Activated T-cell treated with anti-CD3 and anti-CD28 coated beads for 4 hours (primary cell): ENCODE measurements around the gene ASB10.

ENCODE experiments used
- DNase-seq: peaks from one replicate; pipeline ENCODE4 v3.0.0-alpha.2; 2020

The ASB10 gene

DNA sequence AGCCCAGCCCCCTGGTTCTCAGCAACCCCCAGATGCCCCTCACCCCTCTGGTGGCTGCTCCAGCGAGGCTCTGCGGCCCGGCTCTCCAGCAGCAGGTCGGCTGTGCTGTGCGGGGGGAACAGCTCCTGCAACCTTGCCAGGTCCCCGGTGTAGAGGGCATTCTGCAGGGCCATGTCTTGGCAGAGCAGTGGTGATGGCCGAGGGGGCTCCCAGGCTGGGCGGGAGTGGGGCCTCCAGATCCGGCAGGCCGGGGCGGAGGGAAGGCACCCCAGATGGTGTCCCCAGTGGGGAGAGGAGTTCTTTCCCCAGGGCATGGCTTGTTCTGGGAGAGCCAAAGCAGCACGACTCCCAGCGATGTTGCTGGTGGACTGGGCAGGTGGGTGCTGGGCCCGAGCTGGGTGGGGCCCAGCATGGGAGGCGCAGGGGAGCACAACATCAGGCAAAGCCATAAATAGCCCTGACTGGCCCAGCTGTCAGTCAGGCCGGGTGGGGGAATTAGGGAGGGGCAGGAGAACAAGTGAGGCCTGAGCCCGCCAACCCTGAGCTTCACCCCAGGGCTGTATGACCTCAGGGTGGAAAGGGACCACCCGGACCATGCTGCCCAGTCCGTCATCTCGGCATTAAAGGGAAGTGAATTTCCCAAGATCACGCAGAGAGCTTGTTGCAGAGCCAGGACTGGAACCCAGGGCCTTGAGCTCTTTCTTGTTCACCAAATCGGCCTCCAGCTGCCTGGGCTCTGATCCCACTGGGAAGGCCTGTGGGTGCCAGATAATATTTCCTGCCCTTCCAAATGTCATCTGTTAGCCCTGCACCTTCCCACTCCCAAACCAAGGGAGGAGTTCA, 580 bp upstream of the ASB10 start:
- no peak for DNase-seq

DNA sequence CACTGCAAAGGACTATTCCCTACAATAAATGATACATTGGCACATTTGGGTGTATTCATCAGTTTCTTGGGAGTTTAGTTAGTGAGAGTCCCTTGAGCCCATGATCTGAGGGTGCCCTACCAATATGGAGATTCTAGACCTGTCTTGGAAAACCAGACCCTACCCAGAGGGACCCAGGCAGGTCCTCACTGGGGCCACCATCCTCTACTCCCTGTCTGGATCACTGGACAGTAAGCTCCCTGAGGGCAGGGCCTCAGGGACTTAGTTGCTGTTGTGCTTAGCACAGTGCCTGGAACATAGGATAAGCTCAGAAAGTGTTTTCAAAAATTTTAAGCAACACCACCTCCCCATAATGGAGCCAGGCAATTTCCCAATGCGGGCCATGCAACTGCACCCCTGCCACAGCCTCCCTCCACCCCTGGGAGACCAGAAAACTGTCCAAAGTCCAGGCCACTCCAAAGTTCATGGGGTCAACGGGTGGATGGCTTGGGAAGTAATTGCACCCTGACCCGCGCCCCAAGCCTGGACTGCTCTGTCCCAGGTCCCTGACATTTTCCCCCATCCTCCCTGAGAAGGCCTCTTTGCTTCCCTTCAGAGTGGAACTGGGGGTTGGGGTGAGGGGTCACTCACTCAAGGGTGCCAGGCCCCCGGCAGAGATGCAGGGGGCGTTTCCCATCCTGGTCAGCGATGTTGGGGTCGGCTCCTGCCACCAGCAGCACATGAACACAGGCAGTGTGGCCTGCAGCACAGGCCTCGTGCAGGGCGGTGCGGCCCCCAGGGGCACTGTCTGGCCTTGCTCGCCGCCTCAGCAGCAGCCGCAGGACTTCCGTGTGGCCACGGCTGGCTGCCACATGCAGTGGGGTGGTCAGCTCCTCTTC, 1.0 kb downstream of the ASB10 start:
- DNase-seq = no peak

DNA sequence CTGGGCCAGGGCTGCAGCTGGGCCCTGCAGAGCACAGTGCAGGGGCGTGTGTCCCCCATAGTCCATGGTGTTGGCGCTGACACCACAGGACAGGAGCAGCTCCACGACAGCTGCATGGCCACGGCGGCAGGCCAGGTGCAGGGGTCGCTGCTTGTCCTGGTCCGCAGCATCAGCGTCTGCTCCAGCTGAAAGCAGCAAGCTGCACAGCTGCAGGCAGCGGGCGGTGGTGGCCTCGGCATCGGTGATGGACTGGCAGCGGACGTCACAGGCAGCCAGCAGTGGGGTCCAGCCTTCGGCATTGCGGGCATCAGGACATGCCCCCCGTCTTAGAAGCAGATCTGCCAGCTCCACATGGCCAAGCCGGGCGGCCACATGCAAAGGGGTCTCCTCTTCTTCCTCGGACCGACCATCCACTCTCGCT, 6.0 kb downstream of the ASB10 start:
- DNase-seq = no peak

DNA sequence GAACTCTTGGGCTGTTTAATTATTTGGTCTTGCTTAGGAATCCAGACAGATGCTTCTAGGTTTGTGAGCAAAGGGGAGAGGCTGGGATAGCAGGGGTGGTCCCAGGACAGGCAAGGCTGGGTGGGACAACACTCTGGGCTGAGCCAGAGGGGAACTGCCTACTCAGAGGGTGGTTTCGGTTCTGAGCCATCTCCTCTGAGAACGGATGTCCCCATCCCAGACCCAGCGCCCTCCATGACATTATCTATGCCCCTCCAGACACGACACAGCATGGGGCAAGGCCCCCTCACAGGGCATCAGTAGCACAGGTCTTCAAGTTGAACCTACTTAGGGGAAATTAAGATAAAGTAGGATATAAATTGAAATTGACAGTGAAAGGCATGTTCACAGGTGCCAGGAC, 7.1 kb downstream of the ASB10 start:
- DNase-seq = no peak

DNA sequence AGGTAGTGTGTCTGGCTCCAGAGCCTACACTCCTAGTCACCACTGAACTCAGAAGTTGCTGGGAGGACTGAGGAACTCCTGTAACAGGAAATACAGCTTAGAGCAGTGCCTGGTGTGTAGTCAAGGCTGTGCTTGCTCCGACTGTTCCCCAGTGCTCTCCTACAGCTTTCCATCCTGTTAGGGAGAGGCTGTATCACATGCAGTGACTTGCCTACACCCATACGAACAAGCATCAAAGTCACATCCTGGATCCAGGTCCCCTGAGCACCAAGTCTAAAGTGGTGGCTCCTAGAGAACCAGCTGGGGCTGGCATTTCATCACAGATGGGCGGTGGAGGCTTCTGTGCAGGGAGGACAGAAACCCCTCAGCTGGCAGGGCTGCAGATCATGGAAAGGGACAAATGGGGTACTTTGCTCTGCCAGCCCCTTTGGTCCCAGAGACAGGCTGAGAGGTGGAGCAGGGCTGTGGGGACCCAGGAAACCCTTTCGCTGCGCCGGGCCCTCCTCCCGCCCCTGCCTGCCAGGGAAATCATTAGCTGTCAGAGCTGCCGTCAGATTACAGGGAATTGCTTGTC, 7.7 kb downstream of the ASB10 start:
- DNase-seq = no peak

DNA sequence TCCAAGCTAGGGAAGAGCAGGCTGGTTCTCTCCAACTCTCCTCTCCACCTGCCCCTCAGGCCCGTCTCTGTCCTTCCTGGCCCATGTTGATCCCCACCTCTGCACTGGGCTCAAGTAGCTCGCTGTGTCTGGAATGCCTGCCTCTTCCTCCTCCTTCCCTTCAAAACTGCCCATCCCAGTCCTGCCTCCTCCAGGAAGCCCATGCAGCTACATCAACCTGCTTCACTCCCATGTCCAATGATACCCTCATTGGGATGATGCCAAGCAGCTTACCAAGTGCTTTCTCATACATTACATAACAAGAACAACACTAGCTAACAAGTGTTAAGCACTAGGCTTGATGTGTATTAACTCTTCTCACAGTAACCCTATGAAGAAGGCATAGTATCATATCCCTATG, 8.2 kb downstream of the ASB10 start:
- no peak for DNase-seq

DNA sequence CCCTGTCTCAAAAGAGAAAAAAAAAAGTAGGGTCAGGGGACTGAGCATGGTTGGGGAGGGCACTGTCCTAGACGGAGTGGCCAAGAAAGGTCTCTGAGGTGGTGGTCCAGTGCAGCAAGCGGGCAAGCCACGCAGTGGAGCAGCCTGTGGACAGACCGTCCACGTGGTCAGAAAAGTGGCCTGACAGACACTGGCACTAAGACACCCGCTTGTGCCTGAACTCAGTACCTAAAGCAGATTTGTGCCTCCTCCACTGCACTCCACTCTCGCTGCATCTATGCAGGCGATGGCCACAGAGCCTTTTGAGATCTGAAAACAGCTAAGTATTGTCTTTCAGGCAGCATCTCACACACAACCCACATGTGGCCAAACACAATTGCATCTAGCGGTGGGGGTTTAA, 8.8 kb downstream of the ASB10 start:
- no peak for DNase-seq

DNA sequence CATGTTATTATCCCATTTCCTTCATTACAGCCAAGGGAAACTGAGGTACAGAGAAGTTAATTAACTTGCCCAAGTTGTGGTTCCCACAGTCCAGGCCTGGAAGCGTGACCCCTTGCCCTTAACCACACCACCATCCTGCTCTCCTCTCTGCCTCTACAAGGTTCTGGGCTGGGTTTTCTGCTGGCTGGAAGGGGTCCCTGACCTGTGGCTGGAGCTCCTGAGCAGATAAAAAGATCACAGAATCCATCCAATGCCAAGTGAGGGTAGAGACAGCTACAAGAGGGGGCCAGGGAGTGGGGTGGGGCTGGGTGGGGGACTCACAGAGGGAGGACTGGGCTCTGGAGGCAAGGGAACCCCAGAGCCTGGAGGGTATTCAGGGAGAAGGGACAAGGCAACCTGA, 9.7 kb downstream of the ASB10 start:
- DNase-seq = no peak

DNA sequence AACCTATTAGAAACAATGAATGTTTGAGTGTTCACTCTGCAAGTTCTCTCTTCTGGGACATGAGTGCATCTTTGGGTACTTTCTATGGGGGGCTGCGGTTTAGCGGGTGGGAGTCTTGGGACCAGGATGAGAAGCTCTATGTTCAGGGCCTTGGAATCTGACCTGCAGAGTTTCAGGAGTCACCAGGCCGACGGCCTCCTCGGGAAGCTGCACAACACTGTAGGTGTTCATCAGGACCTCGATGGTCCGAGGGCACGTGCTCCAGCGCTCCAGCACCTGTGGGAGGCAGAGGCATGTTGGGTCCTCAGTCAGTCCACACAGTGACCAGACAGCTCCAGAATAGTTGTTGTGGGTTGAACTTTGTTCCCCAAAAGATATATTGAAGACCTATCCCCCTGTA, 10.6 kb downstream of the ASB10 start:
- DNase-seq = no peak

DNA sequence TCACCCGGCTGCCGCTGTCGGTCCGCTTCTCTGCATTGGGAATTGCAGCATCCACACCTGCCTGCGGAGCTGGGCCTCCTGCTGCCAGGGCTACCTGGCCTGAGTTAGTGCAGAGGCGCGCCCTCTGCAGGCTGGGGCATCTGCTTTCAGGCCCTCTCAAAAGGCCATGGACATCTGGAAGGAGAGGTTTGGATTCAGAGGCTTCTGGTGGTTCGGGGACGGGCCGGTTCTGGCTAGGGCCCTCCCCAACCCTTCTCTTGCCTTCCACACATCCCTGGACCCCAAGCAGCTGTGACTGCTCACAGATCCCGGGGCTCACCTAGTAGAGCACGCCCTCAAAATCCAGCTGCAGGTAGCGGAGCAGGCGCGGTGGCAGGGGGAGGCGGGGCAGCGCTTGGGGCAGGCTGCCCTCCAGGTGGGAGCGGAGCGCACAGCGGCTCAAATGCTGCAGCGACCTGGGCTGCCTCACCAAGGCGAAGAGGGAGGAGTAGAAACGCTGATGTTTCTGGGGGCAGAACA, 11.2 kb downstream of the ASB10 start:
- DNase-seq = no peak

DNA sequence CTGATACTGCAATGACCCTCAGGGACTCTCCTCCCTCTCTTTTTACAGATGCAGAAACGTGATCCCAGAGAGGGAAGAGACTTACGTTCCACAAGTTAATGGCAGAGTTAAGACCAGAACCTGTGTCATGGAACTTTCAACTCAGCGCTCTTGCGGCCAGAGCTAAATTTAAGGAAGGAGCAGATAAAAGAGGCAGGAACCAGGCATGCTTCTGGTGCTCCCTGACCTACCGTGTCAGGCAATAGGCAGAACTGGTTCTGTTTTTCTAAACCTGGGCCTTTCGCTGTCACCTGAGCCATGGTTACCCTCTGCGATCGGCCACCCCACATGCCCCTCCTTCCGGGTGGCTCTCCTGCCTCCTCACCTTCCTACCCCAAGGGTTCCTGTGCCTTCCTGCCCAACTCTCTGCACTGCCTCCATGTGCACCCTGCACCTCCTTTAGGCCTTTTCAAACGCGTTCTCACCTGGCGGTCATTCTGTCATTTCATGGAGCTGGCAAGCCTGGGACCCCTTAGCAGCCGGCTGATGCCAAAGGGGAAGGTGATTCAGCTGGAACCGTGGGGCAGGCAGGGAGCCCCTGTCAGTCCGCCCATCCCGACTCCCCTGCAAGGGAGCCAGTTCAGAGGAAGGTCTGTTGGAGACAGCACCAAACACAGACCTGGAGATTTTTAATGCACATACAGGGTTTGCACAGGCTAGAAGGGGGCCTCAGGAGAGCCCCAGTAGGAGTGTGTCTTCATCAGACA, 11.8 kb downstream of the ASB10 start:
- no peak for DNase-seq

DNA sequence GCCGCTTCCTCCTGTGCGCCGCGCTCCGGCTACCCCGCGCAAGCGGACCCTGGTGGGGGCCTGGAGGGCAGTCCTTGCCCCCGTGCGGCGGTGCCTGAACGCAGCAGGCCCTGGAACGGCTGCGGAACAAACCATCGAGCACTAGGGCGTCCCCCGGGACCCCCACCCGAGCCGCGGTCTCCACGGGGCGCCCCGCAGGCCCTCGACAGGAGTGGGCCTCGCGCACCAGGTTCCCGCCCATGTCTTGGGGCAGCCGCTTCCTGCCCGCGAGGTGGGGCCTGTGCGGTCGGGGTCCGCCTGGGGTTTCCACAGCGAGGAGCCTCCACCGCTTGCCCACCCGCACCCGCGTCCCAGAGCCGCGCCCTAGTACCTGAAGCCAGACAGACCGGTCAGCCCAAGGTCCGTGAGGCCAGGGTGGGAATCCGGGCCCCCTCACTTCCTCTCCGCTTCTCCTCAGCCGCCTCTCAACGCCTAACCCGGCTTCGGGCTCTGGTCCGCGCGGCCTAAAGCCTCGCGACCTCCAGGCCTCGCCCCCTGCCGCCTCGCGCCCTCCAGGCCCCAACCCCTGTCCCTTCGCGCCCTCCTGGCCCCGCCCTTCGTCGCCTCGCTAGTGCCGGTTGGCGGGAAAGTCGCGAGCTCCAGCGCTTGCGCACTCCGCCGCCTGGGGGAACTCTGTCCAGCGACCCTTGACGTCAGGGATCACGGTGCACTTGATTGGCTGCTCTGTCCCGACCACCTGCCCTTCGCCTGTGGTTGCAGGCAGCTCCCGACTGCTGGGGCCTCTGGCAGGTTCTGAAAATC, 12.6 kb downstream of the ASB10 start:
- DNase-seq = no peak

DNA sequence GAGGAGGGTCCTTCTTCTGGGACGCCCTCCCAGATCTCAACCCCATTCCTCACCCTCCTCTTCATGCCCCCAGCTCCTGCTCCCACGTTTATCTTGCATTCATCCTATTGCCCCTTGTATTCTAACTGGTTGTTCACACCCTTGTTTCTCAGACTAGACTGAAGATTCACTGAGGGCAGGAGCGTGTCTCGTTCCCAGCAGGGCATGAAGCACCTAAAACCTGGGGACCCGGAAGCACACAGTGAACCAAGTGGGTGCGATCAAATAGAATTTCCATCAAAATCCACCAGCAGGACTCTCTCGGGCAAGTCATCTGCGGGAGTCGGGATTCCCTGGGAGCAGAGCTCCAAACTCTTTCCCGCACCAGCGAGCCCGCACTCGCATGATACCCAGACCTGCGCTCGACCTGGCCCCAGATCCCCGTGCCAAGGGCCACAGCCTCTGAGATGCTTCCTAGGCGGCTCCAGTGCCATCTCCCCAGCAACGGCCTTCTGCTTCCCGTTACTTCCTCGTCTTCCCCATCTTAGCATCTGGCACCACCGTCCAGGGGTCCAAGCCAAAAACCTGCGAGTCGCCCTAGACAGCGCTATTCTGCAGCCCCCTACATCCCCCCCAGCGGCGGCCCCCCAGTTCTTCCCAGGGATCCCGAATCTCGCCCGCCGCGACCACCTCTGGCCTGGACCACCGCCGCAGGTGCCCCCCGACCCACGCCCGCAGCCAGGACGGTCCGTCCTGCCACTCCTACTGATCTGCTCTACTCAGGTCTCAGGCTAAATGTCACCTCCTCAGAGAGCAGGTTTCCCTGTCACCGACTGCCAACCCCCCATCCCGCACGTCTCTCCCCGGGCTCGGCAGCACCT, 13.4 kb downstream of the ASB10 start:
- no peak for DNase-seq

DNA sequence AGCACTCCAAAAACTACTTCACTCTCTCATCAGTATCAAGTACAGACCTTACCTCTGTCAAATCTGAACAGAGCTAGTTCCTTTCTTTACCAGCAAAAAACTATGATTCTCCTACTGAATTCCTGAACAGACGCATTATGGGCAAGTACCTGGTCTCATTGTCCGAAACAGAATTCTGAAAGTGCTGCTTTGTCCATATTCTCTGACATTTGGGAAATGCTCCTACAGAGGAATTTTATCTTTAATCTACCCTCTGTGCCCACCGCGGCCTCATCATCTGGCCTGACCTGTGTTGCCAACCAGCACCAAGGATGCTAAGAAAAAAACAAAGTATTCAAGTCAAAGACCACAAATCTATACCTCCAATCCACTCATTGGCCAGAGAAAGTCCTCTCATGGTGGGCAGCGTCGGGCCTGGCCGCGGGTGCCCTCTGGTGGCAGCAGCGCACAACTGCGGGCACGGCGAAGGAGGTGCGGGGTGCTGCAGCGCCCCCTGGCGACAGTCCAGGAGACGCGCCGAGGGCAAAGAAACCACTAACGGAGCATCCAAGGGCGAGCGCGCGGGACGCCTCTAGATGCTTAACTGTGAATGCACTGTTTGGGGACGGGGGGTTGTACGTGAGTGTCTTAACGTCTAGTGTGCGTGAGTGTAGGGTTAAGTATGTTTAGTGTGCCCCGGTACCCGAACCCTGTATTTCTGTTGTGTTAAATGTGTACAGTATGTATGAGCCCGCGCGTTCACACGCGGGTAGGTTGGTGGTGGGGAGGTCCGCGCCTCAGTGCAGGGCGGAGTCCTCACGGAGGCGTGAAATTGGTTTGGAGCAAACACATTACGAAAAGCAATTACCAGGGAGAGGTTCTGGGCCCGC, 14.5 kb downstream of the ASB10 start:
- DNase-seq = peak; percentile 66

DNA sequence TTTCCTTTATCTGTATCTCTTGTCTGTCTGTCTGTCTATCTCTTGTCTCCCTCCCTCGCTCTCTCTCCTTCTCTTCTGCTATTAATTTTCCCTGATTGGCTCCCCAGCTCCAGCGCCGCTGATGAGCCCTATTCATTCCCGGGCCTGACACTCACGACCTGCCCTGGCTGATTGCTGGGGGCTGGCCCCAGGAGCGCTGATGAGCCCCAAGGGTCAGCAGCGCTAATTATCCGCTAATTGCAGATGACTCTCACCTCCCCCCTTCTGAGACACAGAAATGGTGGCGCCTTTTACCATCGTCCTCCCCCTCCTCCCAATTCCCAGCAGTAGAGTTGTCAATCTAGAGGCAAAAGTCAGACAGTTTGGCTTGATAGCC, 18.3 kb downstream of the ASB10 start:
- no peak for DNase-seq

DNA sequence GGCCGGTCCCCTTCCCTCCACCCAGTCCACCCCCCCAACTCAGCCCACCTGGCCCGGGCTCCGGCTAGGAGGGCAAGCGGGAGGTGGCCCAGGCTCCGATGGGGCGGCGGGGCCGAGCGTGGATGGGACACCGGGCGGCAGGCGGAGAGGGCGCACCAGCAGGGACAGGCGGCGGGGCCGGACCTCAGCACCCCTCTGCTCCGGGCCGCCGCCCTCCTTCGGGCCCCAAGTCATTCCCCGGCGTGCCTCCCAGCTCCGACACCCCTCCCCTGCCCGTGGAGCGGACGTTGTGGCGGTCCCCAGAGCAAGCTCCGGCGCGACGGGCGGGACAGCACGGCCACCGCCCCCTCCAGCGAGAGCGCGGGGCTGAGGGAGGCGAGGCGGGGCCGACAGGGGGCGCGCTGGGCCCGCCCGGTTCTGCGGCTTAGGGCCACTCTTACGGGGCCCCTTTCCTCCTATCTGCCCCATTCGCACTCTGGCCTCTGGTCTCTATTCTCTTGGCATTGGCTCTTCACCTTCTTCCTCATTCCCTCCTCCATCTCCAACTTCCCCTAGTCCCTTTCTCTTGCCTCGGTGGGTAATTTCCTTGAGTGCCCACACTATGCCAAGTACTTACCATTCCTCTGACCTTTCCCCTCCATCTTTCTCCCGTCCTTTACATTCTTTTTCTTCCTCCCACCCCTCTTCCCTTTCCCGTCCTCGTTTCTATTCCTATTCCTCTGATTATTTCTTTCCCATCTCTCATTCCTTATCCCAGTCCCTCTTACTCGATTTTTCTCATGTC, 18.9 kb downstream of the ASB10 start:
- DNase-seq = peak; percentile 33

DNA sequence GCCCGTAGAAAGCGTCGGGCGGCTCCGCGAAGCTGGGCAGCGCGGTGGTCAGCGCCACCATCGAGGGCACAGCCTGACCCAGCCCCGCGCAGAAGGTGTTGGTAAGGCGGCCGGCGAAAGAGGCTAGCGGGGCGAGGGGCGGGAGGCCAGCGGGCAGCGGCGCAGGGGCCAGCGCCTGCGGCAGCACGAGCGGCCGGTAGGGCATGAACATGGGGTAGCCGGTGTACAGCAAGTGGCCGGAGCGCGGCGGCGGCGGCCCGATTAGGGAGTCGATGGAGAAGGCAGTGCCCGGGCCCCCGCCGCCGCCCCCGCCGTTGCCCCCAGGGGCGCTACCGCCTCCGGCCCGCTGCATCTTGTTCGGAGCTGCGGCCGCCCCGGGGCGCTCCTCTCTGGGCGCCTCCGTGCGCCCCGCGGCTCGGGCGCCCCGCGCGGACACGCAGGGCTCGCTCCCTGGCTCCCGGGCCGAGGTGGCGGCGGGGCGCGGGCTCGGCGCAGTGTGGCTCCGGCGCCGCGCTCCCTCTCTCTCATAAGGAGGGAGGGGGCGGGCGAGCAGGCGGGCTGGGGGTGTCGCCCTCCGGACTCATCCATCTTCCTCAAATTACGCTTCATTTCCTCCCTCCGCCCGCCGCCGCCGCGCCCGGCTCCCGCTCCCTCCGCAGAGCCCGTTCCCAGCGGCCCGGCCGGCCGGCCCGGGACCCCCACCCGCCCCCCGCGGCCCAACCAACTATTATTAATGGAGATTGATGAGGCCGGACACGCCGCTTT, 19.7 kb downstream of the ASB10 start, which contains the start of gene GBX1:
TSS of gene GBX1 (minus strand) at position 498 of the 765 bp plus-strand sequence. CDS start at position 352, 146 bp downstream.
- DNase-seq = no peak

DNA sequence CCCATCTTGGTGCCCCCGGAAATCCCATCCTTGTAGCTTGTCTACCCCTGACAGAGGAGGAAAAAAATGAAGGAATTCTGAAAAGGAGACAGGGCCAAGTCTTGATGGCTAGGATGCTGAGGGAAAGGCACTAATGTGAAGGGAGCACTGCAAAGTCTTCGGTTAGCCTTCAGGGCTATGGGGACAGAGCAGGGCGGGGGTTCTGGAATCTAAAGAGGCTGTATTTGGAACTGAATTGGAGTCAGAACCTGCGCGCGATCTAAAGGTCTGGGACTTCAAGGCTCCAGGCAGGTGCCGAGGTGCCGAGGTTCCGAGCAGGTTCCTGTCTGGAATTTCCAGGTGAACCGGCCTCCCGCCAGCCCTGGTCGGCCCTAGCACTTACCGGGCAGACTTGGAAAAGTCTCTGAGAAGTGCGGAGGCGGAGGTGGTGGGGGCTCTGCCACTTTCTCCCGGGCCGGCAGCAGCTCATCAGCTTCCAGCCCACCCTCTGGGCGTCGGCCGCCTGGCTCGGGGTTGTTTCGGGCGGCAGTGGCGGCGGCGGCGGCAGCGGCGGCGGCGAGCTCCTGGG, 20.3 kb downstream of the ASB10 start:
- no peak for DNase-seq
